Embryonic facial prominence (tissue), 1 donor: ENCODE results near the gene FBRSL1.

Source experiments
- DNase-seq: peaks from one replicate; pipeline ENCODE4 v3.0.0-alpha.2; 2016; ENCODE audit errors: extremely low spot score

The FBRSL1 gene

GRCh38 chr12:132558042-132558856, 68.3 kb downstream of the FBRSL1 start:
- DNase-seq, result no peak

GRCh38 chr12:132558861-132559623, 69.1 kb downstream of the FBRSL1 start:
- no peak for DNase-seq

DNA sequence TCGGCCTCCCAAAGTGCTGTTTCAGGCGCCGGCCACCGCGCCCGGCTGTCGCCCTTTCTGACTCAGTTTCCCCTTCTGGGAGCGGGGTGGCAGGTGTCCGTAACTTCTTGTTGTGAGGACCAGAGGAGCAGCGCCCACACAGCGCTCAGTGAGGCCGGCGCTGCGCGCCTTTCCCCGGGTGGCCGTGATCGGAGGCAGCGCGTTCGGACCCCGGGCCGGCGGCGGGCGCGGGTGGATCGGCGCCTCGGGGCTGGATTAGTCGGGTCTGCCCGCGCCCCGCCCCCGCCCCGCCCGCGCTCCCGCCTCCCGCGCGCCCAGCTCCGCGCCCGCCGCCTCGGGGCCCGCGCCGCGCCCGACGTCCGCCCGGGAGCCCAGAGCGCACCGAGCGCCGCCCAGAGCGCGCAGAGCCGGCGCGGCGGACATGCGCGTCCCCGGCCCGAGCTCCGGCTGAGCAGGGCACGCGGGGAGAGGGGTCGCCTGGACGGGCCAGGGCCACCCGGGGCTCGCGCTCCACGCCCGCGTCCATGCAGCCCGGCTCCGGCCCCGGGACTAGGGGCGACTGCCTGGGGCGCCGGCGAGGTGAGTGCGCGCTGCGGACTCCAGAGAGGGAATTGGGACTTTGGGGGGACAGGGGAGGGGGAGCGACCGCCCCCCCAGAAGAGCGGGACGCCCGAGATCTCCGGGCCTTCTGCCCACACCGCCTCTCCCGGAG, 69.9 kb downstream of the FBRSL1 start:
- no peak for DNase-seq

- no peak for DNase-seq
Measured at GRCh38 chr12:132560364-132560613, 70.3 kb downstream of the FBRSL1 start.

- DNase-seq, result peak; percentile 23
Measured at GRCh38 chr12:132560614-132561426, 70.9 kb downstream of the FBRSL1 start.
